ENCODE data around the gene CYB561A3.

DNA sequence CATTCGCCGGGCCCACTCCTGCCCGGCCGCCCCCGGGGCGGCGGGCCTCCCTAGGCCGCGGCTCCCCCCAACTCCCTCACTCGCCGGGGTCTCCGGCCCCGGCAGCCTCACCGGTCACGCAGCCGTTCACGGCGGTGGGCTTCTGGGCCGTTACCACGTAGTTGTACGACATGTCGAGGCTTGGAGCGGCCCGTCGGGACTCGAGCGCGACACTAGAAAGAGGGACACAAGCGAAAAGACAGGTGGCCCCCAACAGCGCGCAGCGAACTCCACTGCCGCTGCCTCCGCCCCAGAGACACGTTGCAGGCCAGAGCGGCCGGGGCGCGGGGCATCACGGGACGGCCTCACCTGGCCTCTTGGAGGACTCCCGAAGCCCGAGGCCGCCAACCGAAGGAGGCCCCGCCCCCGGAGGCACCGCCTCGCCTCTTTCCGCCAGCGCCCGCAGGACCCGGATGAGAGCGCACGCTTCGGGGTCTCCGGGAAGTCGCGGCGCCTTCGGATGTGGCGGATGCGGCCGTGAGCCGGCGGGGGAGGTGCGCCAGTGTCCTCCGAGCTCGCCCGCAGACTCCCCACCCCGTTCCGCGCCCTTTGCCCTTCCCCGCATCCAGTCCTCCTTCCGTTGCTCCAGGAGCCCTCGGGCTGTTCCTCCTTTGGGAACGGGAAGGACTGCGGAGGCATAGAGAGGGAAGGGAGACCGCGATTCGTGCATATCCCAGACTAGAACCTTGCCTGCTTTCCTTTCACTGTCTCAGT, 28.7 kb downstream of the CYB561A3 start, which contains the start of the genes DDB1 and TKFC:
- TF ChIP-seq, protein P1, sequence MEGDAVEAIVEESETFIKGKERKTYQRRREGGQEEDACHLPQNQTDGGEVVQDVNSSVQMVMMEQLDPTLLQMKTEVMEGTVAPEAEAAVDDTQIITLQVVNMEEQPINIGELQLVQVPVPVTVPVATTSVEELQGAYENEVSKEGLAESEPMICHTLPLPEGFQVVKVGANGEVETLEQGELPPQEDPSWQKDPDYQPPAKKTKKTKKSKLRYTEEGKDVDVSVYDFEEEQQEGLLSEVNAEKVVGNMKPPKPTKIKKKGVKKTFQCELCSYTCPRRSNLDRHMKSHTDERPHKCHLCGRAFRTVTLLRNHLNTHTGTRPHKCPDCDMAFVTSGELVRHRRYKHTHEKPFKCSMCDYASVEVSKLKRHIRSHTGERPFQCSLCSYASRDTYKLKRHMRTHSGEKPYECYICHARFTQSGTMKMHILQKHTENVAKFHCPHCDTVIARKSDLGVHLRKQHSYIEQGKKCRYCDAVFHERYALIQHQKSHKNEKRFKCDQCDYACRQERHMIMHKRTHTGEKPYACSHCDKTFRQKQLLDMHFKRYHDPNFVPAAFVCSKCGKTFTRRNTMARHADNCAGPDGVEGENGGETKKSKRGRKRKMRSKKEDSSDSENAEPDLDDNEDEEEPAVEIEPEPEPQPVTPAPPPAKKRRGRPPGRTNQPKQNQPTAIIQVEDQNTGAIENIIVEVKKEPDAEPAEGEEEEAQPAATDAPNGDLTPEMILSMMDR (IDR thresholded peaks at IDR 0.05), result no peak
- TF ChIP-seq EZH2 (IDR thresholded peaks at IDR 0.05; ENCODE audit: borderline replicate concordance, insufficient read depth, low read depth, low read length, poor library complexity, severe bottlenecking), result no peak

Measured in B cell (primary cell).